Ecto neural progenitor cell (in vitro differentiated cells): ENCODE measurements around the gene CEND1.

Source experiments
- DNase-seq: peaks from one replicate; pipeline ENCODE4 v3.0.0-alpha.2; 2018; ENCODE audit warnings: low spot score

Gene CEND1

DNA sequence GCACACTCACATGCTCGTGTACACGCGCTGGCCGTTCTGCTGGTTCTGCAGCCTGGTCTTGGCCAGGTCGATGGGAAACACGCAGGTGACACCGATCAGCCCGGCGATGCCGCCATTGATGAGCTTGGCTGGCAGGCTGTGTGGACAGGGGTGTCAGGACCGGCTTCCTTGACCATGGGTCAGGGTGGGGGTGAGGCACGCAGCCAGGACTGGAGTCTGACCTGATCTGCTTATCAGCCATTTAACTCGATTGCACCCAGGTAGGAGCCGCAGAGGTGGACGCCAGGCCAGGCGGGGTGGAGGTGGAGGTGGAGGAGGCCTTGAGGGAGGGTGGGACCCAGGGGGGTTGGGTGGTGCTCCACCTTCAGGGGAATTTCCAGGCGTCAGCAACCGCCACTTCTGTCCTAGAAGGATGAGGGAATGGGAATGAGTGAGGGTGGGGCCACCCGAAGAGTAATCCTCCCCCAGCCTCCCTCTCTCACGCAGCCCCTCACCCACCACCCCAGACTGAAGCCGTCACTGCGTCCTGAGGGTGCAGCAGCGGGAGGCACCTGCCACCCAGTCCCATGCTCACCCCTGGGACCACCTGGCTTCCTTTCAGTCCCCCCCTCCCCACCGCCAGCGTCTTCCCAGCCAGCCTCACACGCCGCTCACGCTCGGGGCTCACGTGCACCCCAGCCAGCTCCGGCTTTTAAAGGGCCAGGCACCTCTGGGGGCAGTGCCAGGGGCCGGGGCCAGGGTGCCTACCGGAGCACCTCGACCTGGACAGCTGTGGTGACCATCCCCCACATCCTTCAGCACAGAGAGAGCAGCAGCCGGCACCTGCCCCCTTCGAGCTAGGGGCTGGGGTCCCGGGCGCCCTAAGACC, 5.1 kb upstream of the CEND1 start:
- DNase-seq: no peak

- DNase-seq: no peak
Measured at GRCh38 chr11:794013-794765, 4.3 kb upstream of the CEND1 start.

DNA sequence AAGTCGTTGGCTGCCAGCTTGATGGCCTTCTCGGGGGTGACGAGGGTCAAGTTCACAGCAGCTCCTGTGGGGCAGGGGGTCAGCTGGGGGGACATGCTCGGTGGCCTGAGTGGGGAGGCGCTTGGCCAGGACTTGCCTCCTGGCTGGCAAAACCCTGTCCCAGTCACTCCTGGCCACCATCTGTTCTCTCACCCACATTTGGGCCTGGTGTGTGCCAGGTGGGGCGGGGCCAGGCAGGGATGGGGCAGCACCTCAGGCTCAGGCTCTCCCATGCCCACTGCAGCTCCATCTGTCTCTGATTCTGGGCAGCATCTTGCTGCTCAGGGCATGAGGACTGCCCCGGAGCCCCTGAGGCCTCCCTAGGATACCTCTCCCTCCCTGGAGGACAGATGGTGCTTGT, 3.7 kb upstream of the CEND1 start:
- no peak for DNase-seq

- DNase-seq: no peak
Measured at GRCh38 chr11:792873-793272, 3.0 kb upstream of the CEND1 start.

GRCh38 chr11:792535-792821, 2.6 kb upstream of the CEND1 start:
- no peak for DNase-seq

DNA sequence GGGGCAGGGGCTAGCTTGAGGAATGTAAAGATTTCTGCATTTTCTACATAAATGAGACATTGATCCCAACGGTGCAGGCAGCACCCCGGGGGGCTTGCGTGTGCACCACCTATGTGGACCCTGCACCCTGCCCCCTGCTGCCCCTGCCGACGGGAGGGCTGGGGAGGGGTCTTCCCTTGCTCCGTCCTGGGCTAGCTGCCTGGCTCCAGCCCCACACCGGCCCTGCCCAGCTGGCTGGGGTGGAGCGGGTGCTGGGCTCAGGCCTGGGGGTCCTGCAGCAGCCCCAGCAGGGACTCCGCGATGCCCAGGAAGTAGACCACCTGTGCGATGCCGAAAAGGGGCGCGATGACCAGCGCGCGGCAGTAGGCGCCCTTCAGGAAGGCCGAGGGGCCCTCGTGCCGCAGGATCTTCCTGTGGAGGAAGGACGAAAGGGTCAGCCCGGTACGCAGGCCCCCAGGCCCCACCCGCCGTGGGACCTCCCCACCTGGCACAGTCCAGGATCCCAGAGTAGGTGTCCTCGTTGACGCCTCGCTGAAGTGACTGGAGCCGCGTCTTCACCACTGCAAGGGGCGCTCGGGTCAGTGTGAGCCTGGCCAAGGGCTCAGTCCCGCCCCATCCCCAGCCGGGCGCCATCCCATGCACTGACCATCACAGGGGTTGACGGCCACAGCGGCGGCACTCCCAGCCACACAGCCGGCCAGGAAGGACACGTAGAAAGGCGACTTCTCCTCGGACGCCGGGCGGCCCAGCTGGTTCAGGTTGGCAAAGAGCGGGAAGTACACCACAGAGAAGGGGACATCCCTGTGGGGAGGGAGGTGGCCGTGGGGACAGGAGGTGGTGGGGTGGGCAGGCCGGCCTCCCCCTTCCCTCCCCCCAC, 2.0 kb upstream of the CEND1 start:
- no peak for DNase-seq

- DNase-seq: no peak
Measured at GRCh38 chr11:790721-791564, 1.1 kb upstream of the CEND1 start.

GRCh38 chr11:788953-789940, 643 bp downstream of the CEND1 start:
- DNase-seq: no peak

DNA sequence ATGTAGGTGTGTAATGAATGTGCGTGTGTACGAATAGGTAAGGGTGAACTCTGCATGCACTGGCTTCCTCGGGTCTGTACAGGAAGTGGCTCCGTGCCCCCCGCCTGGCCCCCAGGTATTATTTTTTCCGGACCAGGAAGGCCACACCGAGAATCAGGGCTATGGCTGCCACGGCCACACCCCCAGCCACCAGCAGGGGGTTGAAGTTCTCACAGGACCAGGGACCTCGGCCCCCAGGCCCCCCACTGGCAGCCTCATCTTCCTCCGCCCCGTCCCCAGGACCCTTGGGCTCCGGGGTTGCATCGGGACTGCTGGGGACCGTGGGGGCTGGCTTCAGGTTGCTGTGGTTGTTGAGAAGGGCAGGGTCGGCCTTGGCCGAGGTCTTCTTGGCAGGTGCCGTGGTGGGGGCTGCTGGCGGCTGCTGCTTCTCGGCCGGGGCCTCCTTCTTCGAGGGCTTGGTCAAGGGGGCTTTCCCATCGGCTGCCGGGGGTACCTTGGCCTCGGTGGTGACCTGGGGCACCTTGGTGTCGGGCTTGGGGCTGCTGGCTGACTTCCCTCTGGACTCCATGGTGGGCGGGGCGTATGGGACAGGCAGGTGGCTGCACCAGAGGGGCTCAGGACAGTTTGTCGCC, 1.8 kb downstream of the CEND1 start:
- no peak for DNase-seq

DNA sequence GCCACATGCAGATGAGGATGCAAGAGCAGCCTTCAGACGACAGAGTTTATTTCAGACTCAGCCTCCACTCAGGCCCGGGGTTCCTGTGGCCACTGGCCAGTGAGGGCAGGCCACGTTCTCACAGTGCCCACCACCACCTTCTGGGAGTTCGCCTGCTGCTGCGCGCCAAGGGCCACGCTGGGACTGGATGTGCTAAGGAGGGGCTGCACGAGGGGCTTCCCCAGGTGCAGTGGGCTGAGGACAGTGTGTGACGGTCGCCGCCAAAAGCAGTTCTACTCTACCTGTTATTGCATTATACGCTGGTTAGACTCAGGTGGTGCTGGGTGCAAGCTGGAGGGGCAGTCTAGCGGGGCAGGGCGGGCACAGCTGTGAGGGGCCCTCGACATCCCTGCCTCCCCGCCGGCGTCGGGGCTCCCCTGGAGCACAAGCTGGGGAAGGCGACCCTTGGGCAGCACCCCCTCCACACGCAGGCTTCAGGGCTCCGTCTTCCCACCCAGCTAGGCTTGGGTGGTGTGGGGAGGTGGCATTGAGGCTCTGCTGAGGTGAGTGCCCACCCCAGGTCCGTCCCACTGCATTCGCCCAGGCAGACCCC, 2.7 kb downstream of the CEND1 start:
- no peak for DNase-seq

GRCh38 chr11:786235-787083, 3.4 kb downstream of the CEND1 start:
- no peak for DNase-seq

DNA sequence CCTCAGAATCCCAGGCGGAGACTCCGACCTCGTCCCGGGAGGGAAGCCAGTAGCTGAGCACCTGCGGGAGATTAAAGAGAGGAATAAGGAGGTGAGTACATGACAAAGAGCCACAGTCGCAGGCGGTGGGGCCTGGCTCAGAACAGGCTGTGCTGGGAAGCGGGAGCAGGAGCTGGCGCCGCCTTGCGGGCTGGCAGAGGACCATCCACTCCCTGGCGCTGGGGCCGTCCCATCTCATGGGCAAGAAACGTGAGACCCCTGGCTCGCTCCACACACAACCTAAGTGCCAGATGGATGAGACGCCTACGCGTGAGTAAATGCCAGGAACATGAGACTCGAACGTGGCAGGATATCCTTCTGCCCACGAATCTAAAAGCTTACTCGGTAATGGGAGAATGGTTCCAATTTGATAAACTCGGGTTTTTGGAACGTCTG, 6.3 kb downstream of the CEND1 start:
- peak; percentile 90 for DNase-seq

- DNase-seq: no peak
Measured at GRCh38 chr11:782264-783174, 7.4 kb downstream of the CEND1 start.

GRCh38 chr11:779955-780532, 9.8 kb downstream of the CEND1 start:
- DNase-seq: no peak

GRCh38 chr11:778976-779954, 10.6 kb downstream of the CEND1 start:
- peak; percentile 40 for DNase-seq
